Measurements from ENCODE around the gene ACTR2.
A peak's percentile ranks its signal among the peaks of the same experiment; 100 is the strongest.

ACTR2 gene

GRCh38 chr2:65281627-65282351 is 54.2 kb downstream of the ACTR2 start:
- DNase-seq: no peak

GRCh38 chr2:65282477-65283053 is 54.9 kb downstream of the ACTR2 start:
- no peak for DNase-seq

- no peak for DNase-seq
These were observed 59.7 kb downstream of the ACTR2 start for GRCh38 chr2:65287364-65287763.

GRCh38 chr2:65291216-65292105 is 63.8 kb downstream of the ACTR2 start:
- DNase-seq: no peak

- no peak for DNase-seq
These were observed 64.4 kb downstream of the ACTR2 start for GRCh38 chr2:65292106-65292400.

GRCh38 chr2:65292461-65293011 is 64.9 kb downstream of the ACTR2 start:
- DNase-seq: peak in 2 of 3 experiments; percentile 26 to 68

- DNase-seq: no peak
These were observed 65.7 kb downstream of the ACTR2 start for GRCh38 chr2:65293376-65293775.

GRCh38 chr2:65294136-65294535 is 66.5 kb downstream of the ACTR2 start:
- no peak for DNase-seq

GRCh38 chr2:65294701-65295100 is 67.1 kb downstream of the ACTR2 start:
- peak in 2 of 3 experiments; percentile 8 to 25 for DNase-seq

- DNase-seq: no peak
These were observed 69.3 kb downstream of the ACTR2 start for GRCh38 chr2:65296971-65297370.

- DNase-seq: no peak
These were observed 69.9 kb downstream of the ACTR2 start for GRCh38 chr2:65297544-65297943.

- no peak for DNase-seq
These were observed 70.5 kb downstream of the ACTR2 start for GRCh38 chr2:65298089-65298488.

GRCh38 chr2:65299246-65299645 is 71.6 kb downstream of the ACTR2 start:
- DNase-seq: no peak

- no peak for DNase-seq
These were observed 72.6 kb downstream of the ACTR2 start for GRCh38 chr2:65300134-65300760.

GRCh38 chr2:65300761-65301711 is 73.4 kb downstream of the ACTR2 start:
- peak in 2 of 3 experiments; percentile 30 to 74 for DNase-seq

GRCh38 chr2:65305934-65306333 is 78.3 kb downstream of the ACTR2 start:
- no peak for DNase-seq

- peak in 1 of 3 experiments; percentile 8 for DNase-seq
These were observed 82.1 kb downstream of the ACTR2 start for GRCh38 chr2:65309699-65310098.

- peak in 1 of 3 experiments; percentile 44 for DNase-seq
These were observed 83.4 kb downstream of the ACTR2 start for GRCh38 chr2:65311049-65311448.

GRCh38 chr2:65311596-65311995 is 84.0 kb downstream of the ACTR2 start:
- no peak for DNase-seq

GRCh38 chr2:65313126-65313953 is 85.7 kb downstream of the ACTR2 start:
- no peak for DNase-seq

GRCh38 chr2:65313954-65314256 is 86.3 kb downstream of the ACTR2 start:
- DNase-seq: no peak
